ENCODE measurements around the gene MAP2K3. TPM values are rescaled to one million over a fixed set of nuclear protein-coding genes. Genes with fewer than 3 reads are reported as not detected.

Gene MAP2K3
- total and polyA plus RNA-seq, 2 donors (not counting 3 experiments of a cell fraction or from before 2014, with no cell fraction given): 15.3 to 36.3 TPM

- intact Hi-C loops (cut with micrococcal nuclease) (no loop called here), dilution Hi-C loops (cut with MboI; ENCODE audit: extremely low pct_ligation_motif_present, low sequenced_read_pairs) (no loop called here)
- Histone ChIP-seq H3K9me3 (replicated peaks; ENCODE audit: control insufficient read depth, insufficient read depth, low read length) (no peaks in the 10 kb centered on the region), H3K4me1 (ENCODE audit: control insufficient read depth, extremely low read depth, insufficient read depth, low read length) (no peaks in the 10 kb centered on the region), H3K4me2 (ENCODE audit: insufficient read depth, low read length) (no peak overlapping the region), H3K27me3 (ENCODE audit: control insufficient read depth in 2 of 2, insufficient read depth in 2 of 2, low read length in 2 of 2) (no peaks in the 10 kb centered on the region), H3K27ac (ENCODE audit: insufficient read depth, low read depth, low read length) (no peak overlapping the region), H2AFZ (ENCODE audit: low read depth, low read length) (no peak overlapping the region), H3K9ac (replicated peaks; ENCODE audit: extremely low read depth, insufficient read depth, low read length) (no peak overlapping the region), H4K20me1 (replicated peaks; ENCODE audit: control insufficient read depth, extremely low read depth, insufficient read depth, low read length) (no peaks in the 10 kb centered on the region), H3K4me3 (replicated peaks in 1 of 3; ENCODE audit: insufficient read depth in 1 of 3, low read depth in 1 of 3, low read length in 3 of 3) (no peak overlapping the region), H3K36me3 (ENCODE audit: control insufficient read depth in 2 of 2, extremely low read depth in 1 of 2, insufficient read depth in 2 of 2, low read length in 2 of 2) (no peaks in the 10 kb centered on the region), H3K79me2 (ENCODE audit: control insufficient read depth, insufficient read depth, low read length) (no peaks in the 10 kb centered on the region), H3K9me1 (replicated peaks; ENCODE audit: control insufficient read depth, extremely low read depth, insufficient read depth, low read length) (no peaks in the 10 kb centered on the region)
- DNase-seq (ENCODE audit: low read depth, low spot score) (no peak), FAIRE-seq (no peak)
- no peak for TF ChIP-seq EZH2 (IDR thresholded peaks at IDR 0.05; ENCODE audit: borderline replicate concordance, low read depth, low read length, severe bottlenecking)
- TF ChIP-seq CTCF (IDR thresholded peaks at IDR 0.05; ENCODE audit: extremely low read depth in 1 of 2, insufficient read depth in 1 of 2, low read depth in 1 of 2, low read length in 2 of 2): no peak
- TF ChIP-seq POLR2A (IDR thresholded peaks at IDR 0.05; ENCODE audit: low read depth, low read length): no peak
- no peak for TF ChIP-seq MAX (IDR thresholded peaks at IDR 0.05; ENCODE audit: insufficient read depth, insufficient read length)
- TF ChIP-seq POLR2AphosphoS5 (IDR thresholded peaks at IDR 0.05; ENCODE audit: insufficient read depth, low read depth, low read length): no peak
- no peak for TF ChIP-seq FOS (IDR thresholded peaks at IDR 0.05; ENCODE audit: borderline replicate concordance, insufficient read depth, low read length)
- BruUV-seq (replicated peaks): no TSS peak
- CTCF ChIA-PET: no interaction called here
- POLR2A ChIA-PET: no interaction called here
Observed at GRCh38 chr17:21352221-21352980, 67.9 kb downstream of the MAP2K3 start.

All from endothelial cell of umbilical vein (primary cell).